SK-N-SH (cell line): Measurements from ENCODE around the gene MANBA. TPM values are rescaled to one million over a fixed set of nuclear protein-coding genes. Genes with fewer than 3 reads are reported as not detected.

ENCODE experiments used
- CTCF ChIA-PET: fragments of 300-600, 350-600 bp; formaldehyde crosslinking; extraction: SDS; loops from one replicate; lab custom pipeline; 2021; lab: Yijun Ruan, JAX
- POLR2A ChIA-PET: fragments of 350-600 bp; sonication (Branson Sonifier 250); formaldehyde crosslinking; extraction: SDS; loops from one replicate; lab custom pipeline; 2020; ENCODE audit warnings: antibody characterized with exemption, inconsistent platforms; lab: Yijun Ruan, JAX
- DNase-seq: peaks from one replicate; pipeline ENCODE4 v3.0.0; 2012
- H2AFZ ChIP-seq: fragments of 200-600 bp; sonication (generic); 2 replicates; pipeline ENCODE4 v1.8.1; 2016; ENCODE audit warnings: antibody characterized with exemption, mild to moderate bottlenecking, low read depth
- H3F3A ChIP-seq: fragments of 200-600 bp; sonication (generic); replicated peaks from 2 replicates; pipeline ENCODE3; 2016; ENCODE audit warnings: antibody characterized with exemption, mild to moderate bottlenecking; ENCODE audit not compliant: insufficient read depth
- H3K27ac ChIP-seq, 2 experiments: fragments of 200-500 bp in 1 of 2; fragments of 200-600 bp in 1 of 2; sonication (Bioruptor generic) in 1 of 2; sonication (generic), shearing (Covaris generic) in 1 of 2; 2 replicates each; pipeline versions ENCODE4 v1.5.1 to v1.6.1; 2014 to 2016; ENCODE audit warnings: low read depth in 2 of 2, inconsistent platforms in 1 of 2, low read length in 1 of 2, mild to moderate bottlenecking in 1 of 2, mixed read lengths in 1 of 2
- H3K27me3 ChIP-seq: fragments of 200-600 bp; sonication (generic), shearing (Covaris generic); 2 replicates; pipeline ENCODE4 v1.6.1; 2016; ENCODE audit warnings: mixed run types; ENCODE audit not compliant: insufficient read depth
- H3K36me3 ChIP-seq, 2 experiments: fragments of 200-500 bp in 1 of 2; fragments of 200-600 bp in 1 of 2; sonication (Bioruptor generic) in 1 of 2; sonication (generic) in 1 of 2; replicated peaks in 1 of 2; 2 replicates each; pipeline versions ENCODE3 to v1.5.1; 2014 to 2016; ENCODE audit warnings: low read length in 1 of 2, mild to moderate bottlenecking in 1 of 2; ENCODE audit not compliant: insufficient read depth in 2 of 2, control insufficient read depth in 1 of 2
- H3K4me1 ChIP-seq, 2 experiments: fragments of 200-500 bp in 1 of 2; fragments of 200-600 bp in 1 of 2; sonication (Bioruptor generic) in 1 of 2; sonication (generic), shearing (Covaris generic) in 1 of 2; 2 replicates each; pipeline versions ENCODE4 v1.5.1 to v1.6.1; 2014 to 2016; ENCODE audit warnings: low read depth in 1 of 2, low read length in 1 of 2, mixed run types in 1 of 2; ENCODE audit not compliant: insufficient read depth in 2 of 2, control insufficient read depth in 1 of 2
- H3K4me2 ChIP-seq: fragments of 200-600 bp; sonication (generic), shearing (Covaris generic); 2 replicates; pipeline ENCODE4 v1.6.1; 2017; ENCODE audit warnings: mixed run types
- H3K4me3 ChIP-seq, 2 experiments: fragments of 200-500 bp in 1 of 2; fragments of 200-600 bp in 1 of 2; sonication (Bioruptor generic) in 1 of 2; sonication (generic), shearing (Covaris generic) in 1 of 2; 2 replicates each; pipeline versions ENCODE4 v1.5.1 to v1.8.1; 2014 to 2016; ENCODE audit warnings: low read depth in 2 of 2, inconsistent platforms in 1 of 2, low read length in 1 of 2, mild to moderate bottlenecking in 1 of 2, mixed read lengths in 1 of 2, moderate library complexity in 1 of 2
- H3K79me2 ChIP-seq: fragments of 200-600 bp; sonication (generic); 2 replicates; pipeline ENCODE4 v1.8.1; 2017; ENCODE audit warnings: mild to moderate bottlenecking; ENCODE audit not compliant: insufficient read depth
- H3K9ac ChIP-seq: fragments of 200-600 bp; sonication (generic); 2 replicates; pipeline ENCODE4 v1.6.1; 2017; ENCODE audit warnings: mixed run types
- H3K9me2 ChIP-seq: fragments of 200-600 bp; sonication (generic); 2 replicates; pipeline ENCODE4 v1.6.1; 2017; ENCODE audit warnings: mixed run types
- H3K9me3 ChIP-seq: fragments of 200-600 bp; sonication (generic); 2 replicates; pipeline ENCODE4 v1.6.1; 2017; ENCODE audit warnings: mixed run types, mild to moderate bottlenecking, moderate library complexity
- H4K20me1 ChIP-seq: fragments of 200-600 bp; sonication (generic); 2 replicates; pipeline ENCODE4 v1.6.1; 2017; ENCODE audit warnings: mild to moderate bottlenecking, mixed run types; ENCODE audit not compliant: insufficient read depth
- CTCF ChIP-seq: fragments of 200-600 bp; sonication (generic); IDR thresholded peaks from 2 replicates; pipeline ENCODE4 v1.6.1; 2017; ENCODE audit warnings: antibody characterized with exemption, mild to moderate bottlenecking, moderate library complexity
- ELF1 ChIP-seq: IDR thresholded peaks from 2 replicates; pipeline ENCODE4 v1.4.0; 2012
- EP300 ChIP-seq, 2 experiments: IDR thresholded peaks; 2 replicates each; pipeline versions ENCODE4 v1.4.0 to v1.6.1; 2012; ENCODE audit warnings: borderline replicate concordance in 1 of 2, low read depth in 1 of 2, low read length in 1 of 2
- FOSL2 ChIP-seq: IDR thresholded peaks from 2 replicates; pipeline ENCODE4 v1.4.0; 2012; ENCODE audit warnings: low read depth, mild to moderate bottlenecking, moderate library complexity, borderline replicate concordance
- GABPA ChIP-seq: IDR thresholded peaks from 2 replicates; pipeline ENCODE4 v1.4.0; 2012; ENCODE audit warnings: low read depth, mild to moderate bottlenecking
- JUND ChIP-seq: IDR thresholded peaks from 2 replicates; pipeline ENCODE4 v1.4.0; 2012
- MAX ChIP-seq: IDR thresholded peaks from 2 replicates; pipeline ENCODE4 v1.4.0; 2012; ENCODE audit warnings: low read depth
- MXI1 ChIP-seq: IDR thresholded peaks from 2 replicates; pipeline ENCODE4 v1.6.1; 2012; ENCODE audit warnings: mild to moderate bottlenecking, low read depth, low read length, improper control_type of control experiment
- NRF1 ChIP-seq: IDR thresholded peaks from 2 replicates; pipeline ENCODE4 v1.6.1; 2012; ENCODE audit warnings: low read depth, mild to moderate bottlenecking, low read length
- PBX3 ChIP-seq: IDR thresholded peaks from 2 replicates; pipeline ENCODE4; 2012
- POLR2AphosphoS5 ChIP-seq: IDR thresholded peaks from 2 replicates; pipeline ENCODE4 v1.6.1; 2012; ENCODE audit warnings: low read depth, low read length
- RAD21 ChIP-seq: IDR thresholded peaks from 2 replicates; pipeline ENCODE4 v1.6.1; 2012; ENCODE audit warnings: mild to moderate bottlenecking, low read length
- REST ChIP-seq: IDR thresholded peaks from 2 replicates; pipeline ENCODE4 v1.6.1; 2012; ENCODE audit warnings: mild to moderate bottlenecking, low read depth, low read length, moderate library complexity
- SIN3A ChIP-seq: IDR thresholded peaks from 2 replicates; pipeline ENCODE4 v1.6.1; 2012; ENCODE audit warnings: low read depth, mild to moderate bottlenecking, low read length, moderate library complexity, borderline replicate concordance
- TCF12 ChIP-seq: IDR thresholded peaks from 2 replicates; pipeline ENCODE4 v1.4.0; 2012
- USF1 ChIP-seq: IDR thresholded peaks from 2 replicates; pipeline ENCODE4 v1.4.0; 2012; ENCODE audit warnings: low read depth, borderline replicate concordance
- YY1 ChIP-seq: IDR thresholded peaks from 2 replicates; pipeline ENCODE4 v1.4.0; 2012; ENCODE audit warnings: low read depth, mild to moderate bottlenecking
- ZBTB33 ChIP-seq: IDR thresholded peaks from 2 replicates; pipeline ENCODE4 v1.4.0; 2012; ENCODE audit warnings: low read depth, borderline replicate concordance
- WGBS: methylation state at CpG from one replicate; pipeline ENCODE4 v1.1.6; 2017; ENCODE audit warnings: low lambda C conversion rate; 5-methylcytosine and 5-hydroxymethylcytosine counted together
- polyA plus RNA-seq, 3 experiments: library from polyadenylated mRNA; depleted of rRNA; stranded (reverse); fragments of >200 nt; gene quantifications; 2 replicates each; pipeline ENCODE4 v1.2.3, GENCODE V29; 2012

Gene MANBA
- polyA plus RNA-seq, 1 of the 3 experiments (the other 2 are of a cell fraction): 13.4 TPM

DNA sequence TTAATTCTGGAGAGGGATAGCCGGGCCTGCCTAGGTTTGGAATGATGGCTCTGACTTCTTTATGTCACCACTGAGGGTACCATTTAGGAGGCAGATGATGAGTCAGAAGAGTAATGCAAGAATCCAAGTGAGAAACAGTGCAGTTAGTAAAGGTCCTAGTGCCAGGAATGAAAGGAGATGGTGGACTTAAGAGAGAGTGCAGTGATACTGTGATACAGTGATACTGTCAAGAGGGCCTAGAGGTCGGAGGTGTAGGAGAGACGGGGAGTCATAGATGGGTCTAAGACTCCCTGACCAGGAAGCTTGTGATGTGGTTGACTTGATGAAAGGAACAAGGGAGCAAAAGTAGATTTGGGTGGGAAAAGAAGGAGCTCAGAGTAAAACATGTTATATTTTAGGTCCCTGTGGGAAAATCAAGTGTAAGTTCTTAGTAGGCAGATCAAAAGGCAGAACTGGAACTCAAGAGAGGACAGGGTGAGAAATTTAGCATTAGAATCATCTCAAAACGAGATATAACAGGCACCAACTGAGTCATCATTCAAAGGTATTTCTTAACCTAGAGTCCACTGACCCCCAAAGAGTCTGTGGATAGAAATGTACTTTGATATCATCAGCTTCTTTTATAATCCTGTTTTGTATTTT is 174.6 kb downstream of the MANBA start:
- Histone ChIP-seq H3K9me2 (no peaks in the 10 kb centered on the region), H3K79me2 (no peaks in the 10 kb centered on the region), H2AFZ (no peak overlapping the region), H3K27ac (no peak overlapping the region), H3K36me3 (peaks cover 46 to 75% of the 10 kb centered on the region in 2 experiments), H3K4me1 (no peaks in the 10 kb centered on the region), H3K4me2 (no peak overlapping the region), H3K9ac (no peak overlapping the region), H3F3A (no peaks in the 10 kb centered on the region), H3K27me3 (no peaks in the 10 kb centered on the region), H3K4me3 (no peak overlapping the region), H4K20me1 (no peaks in the 10 kb centered on the region), H3K9me3 (no peaks in the 10 kb centered on the region)
- ChIA-PET CTCF (interaction anchor here (1.0 kb wide), 1 partner anchor 20 kb away, joined by 3 read pairs; no protein-coding TSS in a partner anchor), POLR2A (no interaction called here)
- WGBS: 96% methylated on average over 4 of the region's 4 CpGs
- no peak for DNase-seq
- TF ChIP-seq ZBTB33 (no peak), YY1 (no peak), MXI1 (no peak), CTCF (no peak), GABPA (no peak), RAD21 (no peak), NRF1 (no peak), POLR2AphosphoS5 (no peak), TCF12 (no peak), EP300 (IDR thresholded peaks at IDR 0.05; ENCODE audit: borderline replicate concordance in 1 of 2, low read depth in 1 of 2, low read length in 1 of 2) (no peak), JUND (no peak), ELF1 (no peak), USF1 (no peak), REST (no peak), SIN3A (no peak), PBX3 (no peak), FOSL2 (no peak), MAX (no peak)
